Memory B cell (primary cell): ENCODE data around the gene C16orf74.

Experiments
- ATAC-seq: fragments of 150-1000 bp; cut with Tn5 transposase; 2 replicates; pipeline ENCODE4 v1.10.0; 2021; ENCODE audit warnings: low read depth, mild to moderate bottlenecking, moderate library complexity
- DNase-seq, 2 donors: peaks; one replicate each; pipeline ENCODE4 v3.0.0; 2022; ENCODE audit warnings: low spot score in 2 of 2
- H3K27ac Mint-ChIP-seq: one replicate; pipeline ENCODE4 v1.8.0; 2022; ENCODE audit warnings: mild to moderate bottlenecking, moderate library complexity, mixed read lengths
- H3K27me3 Mint-ChIP-seq: one replicate; pipeline ENCODE4 v1.8.0; 2022; ENCODE audit warnings: mixed read lengths
- H3K36me3 Mint-ChIP-seq: one replicate; pipeline ENCODE4 v1.8.0; 2022; ENCODE audit warnings: mild to moderate bottlenecking, mixed read lengths
- H3K4me1 Mint-ChIP-seq: one replicate; pipeline ENCODE4 v1.8.0; 2022; ENCODE audit warnings: mixed read lengths
- H3K4me3 Mint-ChIP-seq: one replicate; pipeline ENCODE4 v1.8.0; 2022; ENCODE audit warnings: mild to moderate bottlenecking, moderate library complexity, mixed read lengths
- H3K9me3 Mint-ChIP-seq: one replicate; pipeline ENCODE4 v1.8.0; 2022; ENCODE audit warnings: mixed read lengths

C16orf74 gene

GRCh38 chr16:85695196-85696128, 55.4 kb downstream of the C16orf74 start:
- H3K4me3 Mint-ChIP-seq = no peak overlapping the region
- DNase-seq (no peak), ATAC-seq (no peak)
- H3K27ac Mint-ChIP-seq = no peak overlapping the region
- H3K27me3 Mint-ChIP-seq = peaks cover 9% of the 10 kb centered on the region
- H3K9me3 Mint-ChIP-seq = no peaks in the 10 kb centered on the region
- H3K4me1 Mint-ChIP-seq = no peaks in the 10 kb centered on the region
- H3K36me3 Mint-ChIP-seq = no peaks in the 10 kb centered on the region

DNA sequence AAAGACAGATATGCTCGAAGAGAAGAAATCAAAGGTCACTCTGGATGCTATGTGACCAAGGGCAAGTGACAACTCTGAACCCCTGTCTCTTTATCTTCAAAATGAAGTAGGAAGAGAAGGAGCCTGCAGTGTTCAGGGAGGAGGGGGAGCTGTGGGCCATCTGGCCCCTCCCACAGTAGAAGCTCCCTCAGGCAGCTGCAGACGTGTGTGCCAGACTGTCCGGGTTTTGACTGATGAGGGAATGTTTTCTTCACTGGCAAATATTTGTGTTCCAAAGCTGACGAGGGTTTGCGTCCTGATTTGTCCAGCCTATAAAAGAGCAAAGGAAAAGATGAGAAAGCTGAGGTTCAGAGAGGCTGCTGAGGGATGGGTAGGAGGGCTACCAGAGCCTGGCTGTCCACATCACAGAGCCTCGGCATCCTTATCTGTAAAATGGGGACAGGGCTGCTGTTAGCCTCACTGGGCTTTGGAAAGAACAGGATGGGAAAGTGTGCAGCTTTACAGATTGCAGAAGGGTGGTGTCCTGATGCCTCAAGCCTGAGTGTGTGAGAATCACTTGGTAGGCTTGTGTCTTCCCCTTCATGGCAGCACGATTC, 60.3 kb downstream of the C16orf74 start:
- Mint-ChIP-seq H3K36me3 (no peaks in the 10 kb centered on the region), H3K4me1 (peaks cover 3% of the 10 kb centered on the region), H3K9me3 (no peaks in the 10 kb centered on the region), H3K27ac (no peak overlapping the region), H3K4me3 (no peak overlapping the region), H3K27me3 (peaks cover 7% of the 10 kb centered on the region)
- no peak for ATAC-seq
- DNase-seq = no peak

- no peaks in the 10 kb centered on the region for H3K9me3 Mint-ChIP-seq
- ATAC-seq (no peak), DNase-seq (no peak)
- no peaks in the 10 kb centered on the region for H3K36me3 Mint-ChIP-seq
- peaks cover 7% of the 10 kb centered on the region for H3K27me3 Mint-ChIP-seq
- H3K4me1 Mint-ChIP-seq = peaks cover 3% of the 10 kb centered on the region
- H3K27ac Mint-ChIP-seq = no peak overlapping the region
- no peak overlapping the region for H3K4me3 Mint-ChIP-seq
These were observed 61.0 kb downstream of the C16orf74 start for GRCh38 chr16:85689950-85690320.

- DNase-seq (peak in 1 of 2 donors; percentile 16), ATAC-seq (no peak)
- Mint-ChIP-seq H3K4me1 (peaks cover 3% of the 10 kb centered on the region), H3K4me3 (peak overlapping the region; percentile 62), H3K27ac (no peak overlapping the region), H3K36me3 (no peaks in the 10 kb centered on the region), H3K27me3 (peaks cover 7% of the 10 kb centered on the region), H3K9me3 (no peaks in the 10 kb centered on the region)
These were observed 61.5 kb downstream of the C16orf74 start for GRCh38 chr16:85689285-85689949.

GRCh38 chr16:85688586-85689284, 62.2 kb downstream of the C16orf74 start, which contains the start of gene GINS2:
TSS of gene GINS2 (minus strand) at chr16:85688954. CDS start at chr16:85688898, 56 bp downstream.
- ATAC-seq = peak; percentile 99
- H3K27ac Mint-ChIP-seq = no peak within 1 kb of the TSS
- DNase-seq = peak; percentile 76 to 83
- peaks cover 7% of the 10 kb centered on the region for H3K27me3 Mint-ChIP-seq
- H3K9me3 Mint-ChIP-seq = no peaks in the 10 kb centered on the region
- no peaks in the 10 kb centered on the region for H3K36me3 Mint-ChIP-seq
- peak within 1 kb of the TSS; percentile 64 for H3K4me3 Mint-ChIP-seq
- peaks cover 3% of the 10 kb centered on the region for H3K4me1 Mint-ChIP-seq

DNA sequence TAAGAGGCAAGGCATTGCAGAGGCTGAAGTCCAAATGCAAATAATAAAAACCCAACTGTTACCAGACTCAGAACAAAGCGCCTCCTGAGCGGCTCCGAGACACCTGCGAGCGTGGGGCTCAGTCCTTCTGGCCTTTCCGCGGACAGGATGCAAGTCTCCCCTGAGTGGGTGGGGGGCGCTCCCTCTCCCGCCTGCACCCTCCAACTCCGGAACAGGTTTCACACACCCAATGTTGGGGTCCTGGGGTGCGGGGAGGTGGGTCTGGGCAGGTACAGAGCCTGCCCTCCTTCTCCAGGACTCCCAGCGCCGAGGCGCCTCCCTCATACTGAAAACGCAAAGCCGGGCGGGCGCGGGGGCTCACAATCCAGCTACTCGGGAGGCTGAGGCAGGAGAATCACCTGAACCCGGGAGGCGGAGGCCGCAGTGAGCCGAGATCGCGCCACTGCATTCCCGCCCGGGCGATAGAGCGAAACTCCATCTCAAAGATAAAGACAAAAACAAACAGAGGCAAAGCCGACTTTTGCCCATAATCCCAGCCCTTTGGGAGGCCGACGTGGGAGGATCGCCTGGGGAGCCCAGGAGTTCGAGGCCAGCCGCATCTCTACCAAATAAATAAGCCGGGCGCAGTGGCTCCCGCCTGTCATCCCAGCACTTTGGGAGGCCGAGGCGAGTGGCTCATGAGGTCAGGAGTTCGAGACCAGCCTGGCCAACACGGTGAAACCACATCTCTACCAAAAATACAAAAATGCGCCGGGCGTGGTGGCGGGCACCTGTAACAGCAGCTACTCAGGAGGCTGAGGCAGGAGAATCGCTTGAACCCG, 63.0 kb downstream of the C16orf74 start:
- H3K4me3 Mint-ChIP-seq = peak overlapping the region; percentile 64
- peaks cover 5% of the 10 kb centered on the region for H3K27me3 Mint-ChIP-seq
- H3K9me3 Mint-ChIP-seq = no peaks in the 10 kb centered on the region
- H3K4me1 Mint-ChIP-seq = peaks cover 5% of the 10 kb centered on the region
- no peaks in the 10 kb centered on the region for H3K36me3 Mint-ChIP-seq
- no peak for ATAC-seq
- no peak for DNase-seq
- H3K27ac Mint-ChIP-seq = no peak overlapping the region

GRCh38 chr16:85686912-85687591, 63.8 kb downstream of the C16orf74 start:
- Mint-ChIP-seq H3K27ac (no peak overlapping the region), H3K4me1 (peaks cover 5% of the 10 kb centered on the region), H3K4me3 (peak overlapping the region; percentile 64), H3K27me3 (peaks cover 5% of the 10 kb centered on the region), H3K9me3 (no peaks in the 10 kb centered on the region), H3K36me3 (no peaks in the 10 kb centered on the region)
- DNase-seq = no peak
- ATAC-seq = no peak

DNA sequence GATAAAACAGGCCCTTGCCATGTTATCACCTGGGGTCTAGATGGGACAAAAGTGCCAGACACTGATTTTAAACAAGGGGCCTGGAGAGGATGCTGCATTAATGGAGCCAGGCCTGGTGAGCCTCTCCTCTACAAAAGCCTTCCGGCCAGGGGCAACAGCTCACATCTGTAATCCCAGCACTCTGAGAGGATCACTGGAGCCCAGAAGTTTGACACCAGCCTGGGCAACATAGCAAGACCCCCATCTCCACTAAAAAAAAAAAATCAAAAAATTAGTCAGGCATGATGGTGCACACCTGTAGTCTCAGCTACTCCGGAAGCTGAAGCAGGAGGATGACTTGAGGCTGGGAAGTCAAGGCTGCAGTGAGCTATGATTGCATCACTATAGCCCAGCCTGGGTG, 65.6 kb downstream of the C16orf74 start:
- Mint-ChIP-seq H3K4me3 (no peak overlapping the region), H3K36me3 (no peaks in the 10 kb centered on the region), H3K27ac (no peak overlapping the region), H3K27me3 (peaks cover 3% of the 10 kb centered on the region), H3K4me1 (peaks cover 15% of the 10 kb centered on the region), H3K9me3 (no peaks in the 10 kb centered on the region)
- no peak for DNase-seq
- ATAC-seq = no peak

GRCh38 chr16:85683363-85683762, 67.5 kb downstream of the C16orf74 start:
- no peak for ATAC-seq
- H3K27me3 Mint-ChIP-seq = peaks cover 3% of the 10 kb centered on the region
- H3K4me3 Mint-ChIP-seq = no peak overlapping the region
- H3K36me3 Mint-ChIP-seq = no peaks in the 10 kb centered on the region
- peaks cover 16% of the 10 kb centered on the region for H3K4me1 Mint-ChIP-seq
- DNase-seq = no peak
- no peak overlapping the region for H3K27ac Mint-ChIP-seq
- no peaks in the 10 kb centered on the region for H3K9me3 Mint-ChIP-seq

DNA sequence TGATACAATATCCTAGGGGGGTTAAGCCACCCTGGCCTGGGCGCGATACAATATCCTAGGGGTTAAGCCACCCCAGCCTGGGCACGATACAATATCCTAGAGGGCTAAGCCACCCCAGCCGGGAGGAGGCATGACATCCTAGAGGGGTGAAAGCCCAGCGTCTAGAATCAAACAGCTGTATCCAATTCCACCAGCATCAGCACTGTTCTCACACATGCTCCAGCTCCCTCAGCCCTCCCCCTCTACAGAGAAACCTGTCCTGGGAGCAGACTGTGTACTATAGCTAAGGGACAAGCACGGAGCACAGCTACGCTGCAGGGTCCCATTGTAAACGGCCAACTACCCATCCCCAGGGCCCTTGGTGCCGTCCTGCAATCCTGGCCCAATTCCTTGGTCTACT, 68.4 kb downstream of the C16orf74 start:
- no peak for ATAC-seq
- H3K4me1 Mint-ChIP-seq = peaks cover 16% of the 10 kb centered on the region
- H3K27ac Mint-ChIP-seq = no peak overlapping the region
- no peak for DNase-seq
- no peak overlapping the region for H3K4me3 Mint-ChIP-seq
- H3K9me3 Mint-ChIP-seq = no peaks in the 10 kb centered on the region
- H3K27me3 Mint-ChIP-seq = peaks cover 3% of the 10 kb centered on the region
- H3K36me3 Mint-ChIP-seq = no peaks in the 10 kb centered on the region

- Mint-ChIP-seq H3K4me3 (no peak overlapping the region), H3K27ac (peak overlapping the region; percentile 85), H3K4me1 (peaks cover 13% of the 10 kb centered on the region), H3K36me3 (no peaks in the 10 kb centered on the region), H3K9me3 (no peaks in the 10 kb centered on the region), H3K27me3 (peaks cover under 1% of the 10 kb centered on the region)
- DNase-seq (no peak), ATAC-seq (no peak)
These were observed 69.6 kb downstream of the C16orf74 start for GRCh38 chr16:85681255-85681654.

DNA sequence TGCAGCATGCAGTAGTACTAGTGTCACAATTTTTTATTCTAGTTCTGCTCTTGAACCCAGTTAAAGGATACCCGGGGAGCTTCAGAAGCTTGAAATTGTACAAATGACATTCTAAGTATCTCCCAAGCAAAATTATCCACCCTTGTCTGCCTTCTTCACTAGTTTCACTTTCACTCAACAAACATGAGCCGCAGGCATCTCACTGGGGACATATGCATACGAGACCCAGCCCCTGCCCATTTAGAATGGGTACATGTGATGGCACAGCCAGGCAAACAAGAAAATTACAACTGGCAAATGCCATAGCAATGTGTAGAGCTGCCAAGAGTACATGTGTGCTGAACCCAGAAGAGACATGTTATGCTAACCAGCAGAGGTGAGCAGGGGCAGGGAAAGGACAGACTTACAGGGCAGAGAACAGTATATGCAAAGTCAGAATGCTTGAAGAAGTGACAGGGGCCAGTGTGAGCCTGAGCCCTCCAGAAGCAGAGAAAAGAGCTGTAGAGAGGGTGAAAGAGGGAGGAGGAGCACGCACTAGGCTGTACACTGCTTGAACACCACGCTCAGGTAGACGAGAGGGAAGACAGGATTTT, 70.4 kb downstream of the C16orf74 start:
- H3K9me3 Mint-ChIP-seq = no peaks in the 10 kb centered on the region
- peak overlapping the region; percentile 56 for H3K4me3 Mint-ChIP-seq
- H3K27me3 Mint-ChIP-seq = no peaks in the 10 kb centered on the region
- DNase-seq = peak; percentile 11 to 19
- no peaks in the 10 kb centered on the region for H3K36me3 Mint-ChIP-seq
- H3K27ac Mint-ChIP-seq = peak overlapping the region; percentile 8
- peaks cover 13% of the 10 kb centered on the region for H3K4me1 Mint-ChIP-seq
- peak; percentile 88 for ATAC-seq
